SH-SY5Y (cell line): Measurements from ENCODE around the gene MALAT1.

Experiments used
- GATA2 ChIP-seq: IDR thresholded peaks from 2 replicates; pipeline ENCODE4 v1.6.1; 2011; ENCODE audit warnings: mild to moderate bottlenecking, low read depth, low read length
- GATA3 ChIP-seq: IDR thresholded peaks from 2 replicates; pipeline ENCODE4 v1.6.1; 2011; ENCODE audit warnings: low read depth, mild to moderate bottlenecking, low read length, moderate library complexity

GRCh38 chr11:65470433-65471049 is 28.3 kb upstream of the MALAT1 start:
- no peak for TF ChIP-seq GATA2
- no peak for TF ChIP-seq GATA3
